Breast epithelium (tissue), 4 donors: ENCODE results near the gene ZNF669. TPM values are rescaled to one million over a fixed set of nuclear protein-coding genes. Genes with fewer than 3 reads are reported as not detected.

Source experiments
- DNase-seq, 2 donors: peaks; one replicate each; pipeline ENCODE4 v3.0.0-alpha.2; 2019; ENCODE audit warnings: low spot score in 2 of 2
- H3K27ac ChIP-seq, 2 donors: fragments of 200-600 bp; sonication (generic) in 1 of 2; one replicate each; pipeline ENCODE4 v1.5.1; 2016 to 2019; ENCODE audit warnings: mild to moderate bottlenecking in 1 of 2
- H3K27me3 ChIP-seq, 2 donors: fragments of 200-600 bp; sonication (generic) in 1 of 2; one replicate each; pipeline versions ENCODE4 v1.5.1 to v1.6.0; 2017 to 2019; ENCODE audit warnings: control low read depth in 1 of 2, mild to moderate bottlenecking in 1 of 2
- H3K36me3 ChIP-seq: fragments of 200-600 bp; one replicate; pipeline ENCODE4 v1.5.1; 2019
- H3K4me1 ChIP-seq, 2 donors: fragments of 200-600 bp; sonication (generic); one replicate each; pipeline ENCODE4 v1.5.1; 2016 to 2019; ENCODE audit warnings: control low read depth in 1 of 2
- H3K4me3 ChIP-seq, 3 donors: fragments of 200-600 bp; sonication (generic); 1 replicate in 2 of 3; 2 replicates in 1 of 3; pipeline ENCODE4 v1.5.1; 2016 to 2019; ENCODE audit warnings: mild to moderate bottlenecking in 3 of 3, moderate library complexity in 2 of 3
- H3K9me3 ChIP-seq, 2 donors: fragments of 200-600 bp; sonication (generic) in 1 of 2; one replicate each; pipeline ENCODE4 v1.5.1; 2016 to 2019; ENCODE audit warnings: control low read depth in 1 of 2
- CTCF ChIP-seq, 3 donors: fragments of 450-650 bp; IDR thresholded peaks; one replicate each; pipeline ENCODE4 v1.5.1; 2016 to 2017; ENCODE audit warnings: antibody characterized with exemption in 3 of 3, mild to moderate bottlenecking in 3 of 3, moderate library complexity in 3 of 3
- POLR2A ChIP-seq: fragments of 450-650 bp; IDR thresholded peaks from one replicate; pipeline ENCODE4 v1.6.1; 2016; ENCODE audit warnings: antibody characterized with exemption, mild to moderate bottlenecking, moderate library complexity
- POLR2AphosphoS5 ChIP-seq, 3 donors: sonication (generic); formaldehyde crosslinking; IDR thresholded peaks; one replicate each; pipeline ENCODE4 v1.6.1; 2017; ENCODE audit warnings: antibody characterized with exemption in 3 of 3
- intact Hi-C: fragments of 100-400 bp; cut with DNase I; formaldehyde crosslinking; loops from one replicate; pipeline ENCODE4 v1.15.1; 2023; ENCODE audit warnings: low total_unique reads
- total RNA-seq, 3 donors: library from RNA; depleted of rRNA; stranded (reverse); fragments of >200 nt; gene quantifications; one replicate each; pipeline ENCODE4 v1.1.0, GENCODE V29; 2016

The ZNF669 gene
- total RNA-seq, 3 donors from 2014 or later: 5.9 to 11.7 (median 11.5) TPM

- H3K36me3 ChIP-seq: no peaks in the 10 kb centered on the region
- TF ChIP-seq CTCF (IDR thresholded peaks at IDR 0.05) (no peak), POLR2A (no peak), POLR2AphosphoS5 (IDR thresholded peaks at IDR 0.05) (no peak)
- no peak overlapping the region for H3K27ac ChIP-seq
- no peaks in the 10 kb centered on the region for H3K9me3 ChIP-seq
- no peak for DNase-seq
- intact Hi-C loops: no loop called here
- H3K4me3 ChIP-seq: no peak overlapping the region
- no peaks in the 10 kb centered on the region for H3K4me1 ChIP-seq
- no peaks in the 10 kb centered on the region for H3K27me3 ChIP-seq
These were observed 14.8 kb upstream of the ZNF669 start for GRCh38 chr1:247118946-247119446.

- Histone ChIP-seq H3K36me3 (no peaks in the 10 kb centered on the region), H3K27ac (no peak overlapping the region), H3K9me3 (no peaks in the 10 kb centered on the region), H3K27me3 (no peaks in the 10 kb centered on the region), H3K4me1 (no peaks in the 10 kb centered on the region), H3K4me3 (no peak overlapping the region)
- TF ChIP-seq CTCF (IDR thresholded peaks at IDR 0.05): no peak
- DNase-seq: no peak
- intact Hi-C loops: no loop called here
These were observed 11.4 kb upstream of the ZNF669 start for GRCh38 chr1:247115545-247115944.

GRCh38 chr1:247115141-247115510 is 11.0 kb upstream of the ZNF669 start:
- Histone ChIP-seq H3K9me3 (no peaks in the 10 kb centered on the region), H3K27ac (no peak overlapping the region), H3K27me3 (no peaks in the 10 kb centered on the region), H3K4me1 (no peaks in the 10 kb centered on the region), H3K4me3 (no peak overlapping the region), H3K36me3 (no peaks in the 10 kb centered on the region)
- no peak for DNase-seq
- TF ChIP-seq POLR2A (no peak), POLR2AphosphoS5 (IDR thresholded peaks at IDR 0.05) (no peak), CTCF (IDR thresholded peaks at IDR 0.05) (no peak)
- intact Hi-C loops: no loop called here

- Histone ChIP-seq H3K9me3 (no peaks in the 10 kb centered on the region), H3K27ac (no peak overlapping the region), H3K4me3 (no peak overlapping the region), H3K4me1 (no peaks in the 10 kb centered on the region), H3K27me3 (no peaks in the 10 kb centered on the region), H3K36me3 (no peaks in the 10 kb centered on the region)
- no peak for TF ChIP-seq POLR2A
- TF ChIP-seq CTCF (IDR thresholded peaks at IDR 0.05): no peak
- TF ChIP-seq POLR2AphosphoS5 (IDR thresholded peaks at IDR 0.05): no peak
- intact Hi-C loops: no loop called here
- DNase-seq: no peak
These were observed 10.4 kb upstream of the ZNF669 start for GRCh38 chr1:247114351-247115140.

GRCh38 chr1:247113733-247114271 is 9.6 kb upstream of the ZNF669 start:
- no peak for TF ChIP-seq POLR2A
- no peak for TF ChIP-seq POLR2AphosphoS5 (IDR thresholded peaks at IDR 0.05)
- TF ChIP-seq CTCF (IDR thresholded peaks at IDR 0.05): no peak
- intact Hi-C loops: no loop called here
- H3K36me3 ChIP-seq: no peaks in the 10 kb centered on the region
- H3K9me3 ChIP-seq: no peaks in the 10 kb centered on the region
- DNase-seq: no peak
- peak overlapping the region in 1 of 2 donors; percentile 93 for H3K27ac ChIP-seq
- H3K4me3 ChIP-seq: no peak overlapping the region
- H3K27me3 ChIP-seq: no peaks in the 10 kb centered on the region
- no peaks in the 10 kb centered on the region for H3K4me1 ChIP-seq
